ENCODE measurements around the gene RGL1. TPM values are rescaled to one million over a fixed set of nuclear protein-coding genes. Genes with fewer than 3 reads are reported as not detected.
"Not testable (repeated sequence)": the region's sequence is repeated elsewhere in the genome, so short reads cannot be mapped to it uniquely, and the experiment has no call there.

Gene RGL1
- 15.7 and 17.0 TPM in 2 replicates for total RNA-seq (2014; rRNA removed)
- polyA plus RNA-seq (2012), result 5.5 TPM

- peak; percentile 70 for DNase-seq (ENCODE audit: low read depth)
These were observed at the start of gene RGL1 for GRCh38 chr1:183804916-183805841. TSS of gene RGL1 (plus strand) at chr1:183805120. CDS start at chr1:183805298, 178 bp downstream.

GRCh38 chr1:183756326-183756725 is 48.6 kb upstream of the RGL1 start:
- DNase-seq (ENCODE audit: low read depth), result no peak

- peak; percentile 81 for DNase-seq (ENCODE audit: low read depth)
These were observed 47.9 kb upstream of the RGL1 start for GRCh38 chr1:183757061-183757460.

- no peak for DNase-seq (ENCODE audit: low read depth)
These were observed 46.0 kb upstream of the RGL1 start for GRCh38 chr1:183758913-183759312.

GRCh38 chr1:183760661-183761060 is 44.3 kb upstream of the RGL1 start:
- DNase-seq (ENCODE audit: low read depth), result no peak

GRCh38 chr1:183761871-183762270 is 43.0 kb upstream of the RGL1 start:
- DNase-seq (ENCODE audit: low read depth), result peak; percentile 20

- DNase-seq (ENCODE audit: low read depth), result not testable (repeated sequence)
These were observed 42.1 kb upstream of the RGL1 start for GRCh38 chr1:183762856-183763255.

GRCh38 chr1:183764981-183765380 is 39.9 kb upstream of the RGL1 start:
- DNase-seq (ENCODE audit: low read depth), result no peak

GRCh38 chr1:183769956-183770815 is 34.7 kb upstream of the RGL1 start:
- DNase-seq (ENCODE audit: low read depth), result no peak

- DNase-seq (ENCODE audit: low read depth), result no peak
These were observed 34.1 kb upstream of the RGL1 start for GRCh38 chr1:183770816-183771128.

- no peak for DNase-seq (ENCODE audit: low read depth)
These were observed 31.2 kb upstream of the RGL1 start for GRCh38 chr1:183773482-183774274.

GRCh38 chr1:183774938-183775337 is 30.0 kb upstream of the RGL1 start:
- DNase-seq (ENCODE audit: low read depth), result no peak

GRCh38 chr1:183776731-183777130 is 28.2 kb upstream of the RGL1 start:
- DNase-seq (ENCODE audit: low read depth), result peak; percentile 21

- DNase-seq (ENCODE audit: low read depth), result no peak
These were observed 27.6 kb upstream of the RGL1 start for GRCh38 chr1:183777328-183777727.

- DNase-seq (ENCODE audit: low read depth), result no peak
These were observed 26.9 kb upstream of the RGL1 start for GRCh38 chr1:183778045-183778444.

GRCh38 chr1:183778568-183779433 is 26.1 kb upstream of the RGL1 start:
- no peak for DNase-seq (ENCODE audit: low read depth)

- peak; percentile 32 for DNase-seq (ENCODE audit: low read depth)
These were observed 24.8 kb upstream of the RGL1 start for GRCh38 chr1:183780159-183780558.

GRCh38 chr1:183780757-183781156 is 24.2 kb upstream of the RGL1 start:
- DNase-seq (ENCODE audit: low read depth), result no peak

GRCh38 chr1:183783342-183783741 is 21.6 kb upstream of the RGL1 start:
- DNase-seq (ENCODE audit: low read depth), result peak; percentile 56

- peak; percentile 61 for DNase-seq (ENCODE audit: low read depth)
These were observed 20.9 kb upstream of the RGL1 start for GRCh38 chr1:183783767-183784637.
